HFF-Myc (cell line): ENCODE results near the gene ZC3HAV1L.
"Not testable (repeated sequence)": the region's sequence is repeated elsewhere in the genome, so short reads cannot be mapped to it uniquely, and the experiment has no call there.

Experiments
- DNase-seq: peaks from one replicate; pipeline ENCODE4 v3.0.0-alpha.2; 2011; ENCODE audit warnings: low read depth; ENCODE audit errors: extremely low read depth
- H3K4me3 ChIP-seq: replicated peaks from 2 replicates; pipeline ENCODE4 v1.5.1; 2011; ENCODE audit warnings: low read depth, mild to moderate bottlenecking, control low read depth, low read length
- TF ChIP-seq, protein P1 (sequence below): IDR thresholded peaks from 2 replicates; pipeline ENCODE4 v1.5.1; 2012; ENCODE audit warnings: mild to moderate bottlenecking, low read depth, low read length, control low read depth; ENCODE audit errors: missing control alignments

ZC3HAV1L gene

DNA sequence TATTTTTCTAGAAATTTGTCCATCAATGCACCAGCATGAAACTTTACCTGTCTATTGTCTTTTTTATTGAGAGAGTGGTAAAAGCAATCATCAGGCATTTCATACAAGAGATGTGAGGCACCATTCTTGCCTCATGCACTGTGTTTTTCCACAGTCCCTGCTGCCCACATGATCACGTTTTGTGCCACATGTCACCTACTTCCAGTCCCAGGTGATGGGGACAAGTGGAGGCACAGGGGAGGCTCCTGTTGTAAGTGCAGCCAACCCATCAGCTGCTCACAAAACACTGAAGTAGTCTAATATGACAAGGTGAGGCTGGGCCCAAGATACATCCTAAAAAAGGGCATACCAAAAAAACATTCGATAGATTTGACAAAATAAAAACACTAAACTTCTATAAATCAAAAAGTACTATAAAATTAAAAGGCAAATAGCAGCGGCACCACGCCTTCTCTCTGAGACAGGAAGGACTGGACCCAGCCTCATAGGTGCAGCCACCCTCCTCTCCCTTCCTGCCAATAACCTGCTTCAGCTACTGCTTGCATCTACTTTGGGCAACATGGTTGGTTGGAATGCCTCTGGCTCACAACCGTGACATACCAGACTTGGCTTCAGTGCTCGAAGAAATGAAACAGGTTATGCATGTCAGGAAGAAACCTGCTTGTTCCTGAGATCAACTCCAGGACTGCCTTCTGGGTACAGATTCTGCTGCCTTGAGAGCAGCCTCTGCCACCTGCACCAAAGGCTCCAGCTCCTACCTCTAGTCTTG, 2.3 kb downstream of the ZC3HAV1L start:
- H3K4me3 ChIP-seq: peak overlapping the region; percentile 69
- TF ChIP-seq, protein P1, sequence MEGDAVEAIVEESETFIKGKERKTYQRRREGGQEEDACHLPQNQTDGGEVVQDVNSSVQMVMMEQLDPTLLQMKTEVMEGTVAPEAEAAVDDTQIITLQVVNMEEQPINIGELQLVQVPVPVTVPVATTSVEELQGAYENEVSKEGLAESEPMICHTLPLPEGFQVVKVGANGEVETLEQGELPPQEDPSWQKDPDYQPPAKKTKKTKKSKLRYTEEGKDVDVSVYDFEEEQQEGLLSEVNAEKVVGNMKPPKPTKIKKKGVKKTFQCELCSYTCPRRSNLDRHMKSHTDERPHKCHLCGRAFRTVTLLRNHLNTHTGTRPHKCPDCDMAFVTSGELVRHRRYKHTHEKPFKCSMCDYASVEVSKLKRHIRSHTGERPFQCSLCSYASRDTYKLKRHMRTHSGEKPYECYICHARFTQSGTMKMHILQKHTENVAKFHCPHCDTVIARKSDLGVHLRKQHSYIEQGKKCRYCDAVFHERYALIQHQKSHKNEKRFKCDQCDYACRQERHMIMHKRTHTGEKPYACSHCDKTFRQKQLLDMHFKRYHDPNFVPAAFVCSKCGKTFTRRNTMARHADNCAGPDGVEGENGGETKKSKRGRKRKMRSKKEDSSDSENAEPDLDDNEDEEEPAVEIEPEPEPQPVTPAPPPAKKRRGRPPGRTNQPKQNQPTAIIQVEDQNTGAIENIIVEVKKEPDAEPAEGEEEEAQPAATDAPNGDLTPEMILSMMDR: no peak
- DNase-seq: no peak

DNA sequence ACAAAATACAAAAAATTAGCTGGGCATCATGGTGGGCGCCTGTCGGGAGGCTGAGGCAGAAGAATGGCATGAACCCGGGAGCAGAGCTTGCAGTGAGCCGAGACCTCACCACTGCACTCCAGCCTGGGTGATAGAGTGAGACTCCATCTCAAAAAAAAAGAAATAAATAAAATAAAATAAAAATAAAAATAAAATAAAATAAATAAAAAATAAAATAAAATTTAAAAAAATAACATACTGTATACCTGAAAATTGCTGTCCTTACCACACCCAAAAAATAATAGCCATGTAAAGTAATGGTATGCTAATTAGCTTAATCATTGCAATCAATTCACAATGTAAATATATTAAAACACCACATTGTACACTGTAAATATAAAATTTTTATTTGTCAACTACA, 3.4 kb downstream of the ZC3HAV1L start:
- H3K4me3 ChIP-seq: no peak overlapping the region
- no peak for DNase-seq
- TF ChIP-seq, protein P1: no peak

DNA sequence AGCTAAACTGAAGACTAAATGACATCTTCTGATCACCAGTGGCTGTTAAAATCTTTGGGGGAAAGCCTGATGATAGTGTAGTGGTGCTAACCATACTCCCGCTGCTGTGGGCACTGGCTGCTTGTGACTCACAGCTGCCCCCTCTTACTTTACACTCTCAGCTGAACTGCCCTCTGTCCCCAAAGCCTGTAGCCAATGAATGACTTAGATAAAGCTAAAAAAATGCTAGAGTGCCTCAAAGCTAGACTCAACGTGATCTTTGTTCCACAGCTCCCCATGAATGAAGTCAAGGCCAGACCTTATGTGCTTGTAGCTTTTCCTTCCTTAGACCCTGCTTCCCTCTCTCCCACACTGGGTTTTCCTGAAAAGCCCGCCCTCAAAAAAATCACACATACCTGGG, 6.5 kb downstream of the ZC3HAV1L start:
- TF ChIP-seq, protein P1: no peak

DNA sequence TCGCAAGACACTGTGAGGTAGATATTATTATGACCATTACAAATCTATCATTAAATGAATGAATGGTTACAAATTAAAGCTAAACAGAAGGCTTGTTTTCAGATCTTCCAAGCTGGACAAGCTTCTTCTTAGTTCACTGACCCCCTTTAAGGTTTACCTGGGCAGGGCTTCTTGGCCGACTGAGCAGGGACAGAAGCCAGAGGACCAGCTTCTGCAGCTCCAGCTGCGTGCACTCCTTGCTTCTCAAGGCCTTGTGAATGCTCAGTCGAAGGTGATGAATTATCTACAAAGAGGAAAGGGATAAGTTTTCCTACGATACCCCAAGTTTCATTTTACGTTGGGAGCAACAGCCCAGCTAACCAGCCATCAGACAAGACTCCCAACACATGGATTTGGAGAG, 9.3 kb downstream of the ZC3HAV1L start:
- no peak for DNase-seq
- H3K4me3 ChIP-seq: no peak overlapping the region
- TF ChIP-seq, protein P1: no peak

More for the DNA sequence above, 6.5 kb downstream of the ZC3HAV1L start:
- DNase-seq: no peak
- no peak overlapping the region for H3K4me3 ChIP-seq

DNA sequence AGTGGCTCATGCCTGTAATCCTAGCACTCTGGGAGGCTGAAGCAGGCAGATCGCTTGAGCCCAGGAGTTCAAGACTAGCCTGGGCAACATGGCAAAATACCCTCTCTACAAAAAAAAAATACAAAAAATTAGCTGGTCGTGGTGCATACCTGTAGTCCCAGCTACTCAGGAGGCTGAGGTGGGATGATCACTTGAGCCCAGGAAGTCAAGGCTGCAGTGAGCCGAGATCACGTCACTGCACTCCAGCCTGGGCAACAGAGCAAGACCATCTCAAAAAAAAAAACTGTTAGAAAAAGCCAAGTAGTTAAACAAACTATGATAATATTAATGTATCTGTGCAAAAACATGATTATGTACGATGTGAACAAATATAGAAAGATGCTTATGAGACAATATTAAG, 10.0 kb downstream of the ZC3HAV1L start:
- DNase-seq: not testable (repeated sequence)

DNA sequence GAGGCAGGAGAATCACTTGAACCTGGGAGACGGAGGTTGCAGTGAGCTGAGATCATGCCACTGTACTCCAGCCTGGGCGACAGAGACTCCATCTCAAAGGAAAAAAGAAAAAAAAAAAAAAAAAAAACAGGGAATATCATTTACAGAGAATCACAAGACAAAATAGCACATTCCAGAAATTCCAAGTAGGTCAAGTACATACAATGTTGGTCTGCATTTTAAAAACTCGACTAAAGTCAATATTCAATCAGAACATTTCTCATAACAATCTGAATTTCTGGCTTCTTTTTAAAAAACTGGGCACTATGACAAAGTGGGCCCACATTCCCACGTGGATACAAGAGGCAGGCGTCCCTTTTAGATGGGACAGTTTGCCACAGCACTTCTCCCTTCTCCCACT, 12.8 kb downstream of the ZC3HAV1L start:
- DNase-seq: no peak
- TF ChIP-seq, protein P1: no peak
- H3K4me3 ChIP-seq: no peak overlapping the region

More for the DNA sequence above, 10.0 kb downstream of the ZC3HAV1L start:
- H3K4me3 ChIP-seq: not testable (repeated sequence)

DNA sequence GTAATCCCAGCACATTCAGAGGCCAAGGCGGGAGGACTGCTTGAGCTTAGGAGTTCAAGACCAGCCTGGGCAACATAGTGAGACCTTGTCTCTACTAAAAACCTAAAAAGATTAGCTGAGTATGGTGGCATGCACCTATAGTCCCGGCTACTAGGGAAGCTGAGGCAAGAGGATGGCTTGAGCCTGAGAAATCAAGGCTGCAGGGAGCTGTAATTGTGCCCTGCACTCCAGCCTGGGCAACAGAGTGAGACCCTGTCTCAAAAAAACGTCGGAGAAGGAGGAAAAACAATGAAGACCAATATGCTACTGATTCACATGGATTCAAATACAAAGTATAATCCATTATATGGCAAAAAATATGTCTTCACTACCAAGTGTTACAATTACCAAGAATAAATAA, 13.6 kb downstream of the ZC3HAV1L start:
- no peak for DNase-seq
- no peak overlapping the region for H3K4me3 ChIP-seq
- TF ChIP-seq, protein P1: no peak
